Ectodermal cell (in vitro differentiated cells): ENCODE results near the gene HPRT1.

Experiments used
- H3K27ac ChIP-seq: 2 replicates; pipeline ENCODE4 v1.7.0; 2013; ENCODE audit warnings: mild to moderate bottlenecking, low read depth, low read length; ENCODE audit not compliant: insufficient read depth, poor library complexity, severe bottlenecking
- H3K27me3 ChIP-seq: 2 replicates; pipeline ENCODE4 v1.7.0; 2013; ENCODE audit warnings: mild to moderate bottlenecking, low read length; ENCODE audit not compliant: insufficient read depth, control insufficient read depth, poor library complexity, severe bottlenecking
- H3K36me3 ChIP-seq: one replicate; pipeline ENCODE4 v1.7.0; 2013; ENCODE audit warnings: low read length; ENCODE audit not compliant: control insufficient read depth, insufficient read depth
- H3K4me1 ChIP-seq: one replicate; pipeline ENCODE4 v1.7.0; 2013; ENCODE audit warnings: low read length; ENCODE audit not compliant: control insufficient read depth, insufficient read depth
- H3K4me3 ChIP-seq: 2 replicates; pipeline ENCODE4 v1.7.0; 2013; ENCODE audit warnings: low read depth, low read length, control low read depth; ENCODE audit not compliant: insufficient read depth
- H3K9me3 ChIP-seq: 2 replicates; pipeline ENCODE4 v1.7.0; 2013; ENCODE audit warnings: mild to moderate bottlenecking, low read length, moderate library complexity; ENCODE audit not compliant: control insufficient read depth
- WGBS, 2 experiments: methylation state at CpG; one replicate each; pipeline ENCODE4 v1.1.7; 2013; ENCODE audit warnings: missing lambda C conversion rate in 2 of 2; 5-methylcytosine and 5-hydroxymethylcytosine counted together

HPRT1 gene

GRCh38 chrX:134537179-134537955, 77.4 kb downstream of the HPRT1 start:
- H3K9me3 ChIP-seq, result no peaks in the 10 kb centered on the region
- H3K27ac ChIP-seq, result no peak overlapping the region
- WGBS, 2 experiments, result 71 to 74% methylated on average over 5 of the region's 5 CpGs
- H3K4me1 ChIP-seq, result no peaks in the 10 kb centered on the region
- no peak overlapping the region for H3K4me3 ChIP-seq
- H3K27me3 ChIP-seq, result no peaks in the 10 kb centered on the region
- no peaks in the 10 kb centered on the region for H3K36me3 ChIP-seq

DNA sequence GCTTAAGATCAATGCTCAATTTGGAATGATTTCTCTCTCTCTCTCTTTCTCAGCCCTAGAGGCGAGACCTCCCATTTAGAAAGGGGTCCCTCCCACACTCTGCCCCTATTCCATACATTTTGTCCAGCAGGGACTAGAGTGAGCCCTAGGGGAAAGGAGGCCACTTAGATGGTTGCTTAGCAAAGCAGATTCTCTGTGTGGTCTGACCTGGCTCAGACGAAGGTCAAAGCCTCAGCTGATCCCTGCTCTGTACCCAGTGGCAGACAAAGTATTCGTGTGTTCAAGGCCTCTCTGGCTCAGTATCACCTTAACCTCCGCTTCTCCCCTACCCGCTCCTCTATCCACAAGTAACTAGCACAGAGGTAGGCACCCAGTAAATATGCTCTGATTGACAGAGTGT, 78.4 kb downstream of the HPRT1 start:
- H3K9me3 ChIP-seq, result no peaks in the 10 kb centered on the region
- H3K27me3 ChIP-seq, result no peaks in the 10 kb centered on the region
- no peak overlapping the region for H3K4me3 ChIP-seq
- 82 to 88% methylated on average over 4 to 5 of the region's 5 CpGs for WGBS, 2 experiments
- H3K4me1 ChIP-seq, result no peaks in the 10 kb centered on the region
- H3K27ac ChIP-seq, result no peak overlapping the region
- no peaks in the 10 kb centered on the region for H3K36me3 ChIP-seq

DNA sequence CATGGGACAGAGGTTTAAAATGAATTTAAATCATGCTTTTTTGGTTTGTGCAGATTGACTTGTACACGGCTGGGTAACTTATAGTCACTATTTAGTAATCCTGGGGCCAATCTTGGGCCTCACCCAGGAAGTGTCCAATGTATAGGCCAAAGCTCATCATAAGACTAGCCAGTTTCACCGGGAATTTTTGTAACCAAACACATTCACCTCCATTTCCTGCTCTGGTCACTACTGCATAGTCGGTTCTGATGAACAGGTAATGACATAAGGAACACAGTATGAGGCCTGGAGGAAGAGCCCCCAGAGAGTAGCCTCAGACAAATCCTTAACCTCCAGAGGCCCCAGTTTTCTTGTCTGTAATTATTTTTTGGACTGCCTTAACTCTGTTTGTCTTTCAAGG, 81.9 kb downstream of the HPRT1 start:
- 86 to 100% methylated on average over 3 of the region's 3 CpGs for WGBS, 2 experiments
- no peak overlapping the region for H3K4me3 ChIP-seq
- no peaks in the 10 kb centered on the region for H3K9me3 ChIP-seq
- no peaks in the 10 kb centered on the region for H3K36me3 ChIP-seq
- peaks cover 27% of the 10 kb centered on the region for H3K27me3 ChIP-seq
- no peak overlapping the region for H3K27ac ChIP-seq
- H3K4me1 ChIP-seq, result no peaks in the 10 kb centered on the region

GRCh38 chrX:134542485-134542884, 82.5 kb downstream of the HPRT1 start:
- 62 to 72% methylated on average over 2 of the region's 2 CpGs for WGBS, 2 experiments
- H3K4me1 ChIP-seq, result no peaks in the 10 kb centered on the region
- no peak overlapping the region for H3K27ac ChIP-seq
- peaks cover 33% of the 10 kb centered on the region for H3K27me3 ChIP-seq
- H3K4me3 ChIP-seq, result no peak overlapping the region
- no peaks in the 10 kb centered on the region for H3K36me3 ChIP-seq
- no peaks in the 10 kb centered on the region for H3K9me3 ChIP-seq

- 57 to 89% methylated on average over 1 to 2 of the region's 3 CpGs for WGBS, 2 experiments
- H3K27me3 ChIP-seq, result peaks cover 41% of the 10 kb centered on the region
- no peaks in the 10 kb centered on the region for H3K36me3 ChIP-seq
- H3K27ac ChIP-seq, result no peak overlapping the region
- H3K4me3 ChIP-seq, result no peak overlapping the region
- H3K4me1 ChIP-seq, result no peaks in the 10 kb centered on the region
- H3K9me3 ChIP-seq, result no peaks in the 10 kb centered on the region
These were observed 83.3 kb downstream of the HPRT1 start for GRCh38 chrX:134543288-134543687.

GRCh38 chrX:134544135-134544512, 84.2 kb downstream of the HPRT1 start:
- Histone ChIP-seq H3K4me1 (no peaks in the 10 kb centered on the region), H3K9me3 (no peaks in the 10 kb centered on the region), H3K27ac (no peak overlapping the region), H3K4me3 (no peak overlapping the region), H3K36me3 (no peaks in the 10 kb centered on the region), H3K27me3 (peaks cover 48% of the 10 kb centered on the region)
- 67 to 80% methylated on average over 2 to 4 of the region's 6 CpGs for WGBS, 2 experiments

DNA sequence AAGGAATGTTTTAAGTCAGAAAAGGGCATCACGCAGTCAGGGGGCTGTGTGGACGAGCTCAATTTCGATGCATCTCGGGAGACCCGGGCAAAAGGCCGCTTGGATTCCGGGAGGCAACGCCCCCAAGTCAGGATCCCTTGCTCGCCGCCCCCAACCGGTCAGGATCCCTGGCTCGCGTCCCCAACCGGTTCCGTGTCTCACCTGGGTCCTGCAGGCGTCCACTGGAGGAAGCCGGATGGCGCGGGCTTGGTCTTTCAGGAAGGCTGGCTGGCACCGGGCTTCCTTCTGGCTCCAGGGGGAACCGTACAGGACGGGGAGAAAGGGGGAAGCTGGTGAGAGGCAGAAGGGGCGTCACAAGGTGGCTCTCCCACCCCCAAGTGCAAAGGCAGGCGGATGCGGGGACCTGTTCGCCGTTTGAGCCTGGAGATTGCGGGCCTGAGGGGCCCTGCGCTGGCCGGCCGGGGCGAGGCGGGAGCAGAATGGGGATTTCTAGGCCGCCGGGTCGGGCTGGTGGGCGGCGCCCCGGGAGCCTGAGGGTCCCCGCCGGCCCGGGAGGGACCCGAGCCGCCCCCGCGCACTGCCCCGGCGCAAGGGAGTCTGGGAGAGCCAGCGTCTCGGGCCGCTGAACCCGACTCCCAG, 84.7 kb downstream of the HPRT1 start:
- Histone ChIP-seq H3K9me3 (no peaks in the 10 kb centered on the region), H3K27me3 (peaks cover 53% of the 10 kb centered on the region), H3K4me1 (no peaks in the 10 kb centered on the region), H3K36me3 (no peaks in the 10 kb centered on the region), H3K27ac (no peak overlapping the region), H3K4me3 (peak overlapping the region; percentile 27)
- 50 to 59% methylated on average over 52 of the region's 52 CpGs for WGBS, 2 experiments

GRCh38 chrX:134545510-134545909, 85.5 kb downstream of the HPRT1 start:
- 87 to 89% methylated on average over 20 of the region's 20 CpGs for WGBS, 2 experiments
- Histone ChIP-seq H3K9me3 (no peaks in the 10 kb centered on the region), H3K4me1 (no peaks in the 10 kb centered on the region), H3K27ac (no peak overlapping the region), H3K4me3 (no peak overlapping the region), H3K27me3 (peaks cover 62% of the 10 kb centered on the region), H3K36me3 (no peaks in the 10 kb centered on the region)

GRCh38 chrX:134546187-134546586, 86.2 kb downstream of the HPRT1 start:
- Histone ChIP-seq H3K9me3 (no peaks in the 10 kb centered on the region), H3K4me3 (no peak overlapping the region), H3K36me3 (no peaks in the 10 kb centered on the region), H3K27ac (no peak overlapping the region), H3K27me3 (peaks cover 68% of the 10 kb centered on the region), H3K4me1 (no peaks in the 10 kb centered on the region)
- WGBS, 2 experiments, result 91 to 92% methylated on average over 35 of the region's 35 CpGs

DNA sequence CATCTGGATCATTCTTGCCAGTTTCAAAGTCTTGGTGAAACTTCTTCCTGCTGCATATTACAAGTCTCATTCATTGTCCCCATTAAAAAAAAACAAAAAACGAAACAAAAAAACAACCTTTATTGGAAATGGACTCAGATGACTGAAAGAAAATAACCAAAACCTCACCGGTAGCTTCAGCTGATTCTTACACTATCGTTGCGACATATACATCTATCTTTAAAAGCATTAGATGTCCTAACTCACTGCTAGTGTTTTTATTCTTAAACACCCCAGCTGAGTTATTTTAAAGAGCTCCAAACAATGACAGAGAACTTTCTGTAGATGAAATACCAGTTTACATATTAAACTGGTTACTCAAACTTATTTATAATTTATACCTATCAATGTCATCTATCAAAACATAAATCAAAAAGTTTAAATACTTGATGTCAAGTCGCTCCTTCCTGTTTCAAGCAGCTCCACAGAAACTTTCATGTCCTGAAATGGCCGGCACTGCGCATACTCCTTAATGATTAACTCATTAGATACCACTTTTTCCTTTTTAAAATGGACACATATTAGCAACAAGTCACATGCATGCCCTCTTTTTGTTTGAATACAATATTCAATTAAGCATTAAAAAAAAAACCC, 87.2 kb downstream of the HPRT1 start:
- Histone ChIP-seq H3K36me3 (no peaks in the 10 kb centered on the region), H3K4me3 (no peak overlapping the region), H3K9me3 (no peaks in the 10 kb centered on the region), H3K27ac (no peak overlapping the region), H3K4me1 (no peaks in the 10 kb centered on the region), H3K27me3 (peaks cover 78% of the 10 kb centered on the region)
- 82 to 83% methylated on average over 7 of the region's 7 CpGs for WGBS, 2 experiments
